Measurements from ENCODE around the gene BCKDHB. TPM values are rescaled to one million over a fixed set of nuclear protein-coding genes. Genes with fewer than 3 reads are reported as not detected.

BCKDHB gene
- polyA plus RNA-seq, 1 of the 3 experiments (the other 2 are of a cell fraction), result 19.9 TPM

- TF ChIP-seq USF2 (IDR thresholded peaks at IDR 0.05; ENCODE audit: borderline replicate concordance, low read depth, low read length) (no peak), GABPA (IDR thresholded peaks at IDR 0.05; ENCODE audit: low read depth) (no peak), TCF12 (IDR thresholded peaks at IDR 0.05) (no peak), FOSL2 (IDR thresholded peaks at IDR 0.05; ENCODE audit: borderline replicate concordance, low read depth) (no peak), JUND (IDR thresholded peaks at IDR 0.05) (no peak), POLR2AphosphoS5 (IDR thresholded peaks at IDR 0.05; ENCODE audit: low read depth, low read length) (no peak), RCOR1 (IDR thresholded peaks at IDR 0.05; ENCODE audit: low read length) (no peak), EP300 (IDR thresholded peaks at IDR 0.05; ENCODE audit: borderline replicate concordance in 1 of 2, low read depth in 1 of 2, low read length in 1 of 2) (no peak), RAD21 (IDR thresholded peaks at IDR 0.05; ENCODE audit: low read length) (no peak), RXRA (IDR thresholded peaks at IDR 0.05; ENCODE audit: borderline replicate concordance, low read depth) (no peak), MEF2A (IDR thresholded peaks at IDR 0.05; ENCODE audit: borderline replicate concordance, low read depth) (no peak), MAX (IDR thresholded peaks at IDR 0.05; ENCODE audit: low read depth) (no peak)
Observed at GRCh38 chr6:80249897-80250296, 143.4 kb downstream of the BCKDHB start (continued).

- TF ChIP-seq GATA2 (CRISPR knock-in tag; IDR thresholded peaks at IDR 0.05), result no peak
- TF ChIP-seq TAF1 (IDR thresholded peaks at IDR 0.05; ENCODE audit: borderline replicate concordance, low read depth, low read length), result no peak
- no peak for TF ChIP-seq EP300 (IDR thresholded peaks at IDR 0.05; ENCODE audit: borderline replicate concordance in 1 of 2, low read depth in 1 of 2, low read length in 1 of 2)
- TF ChIP-seq TCF12 (IDR thresholded peaks at IDR 0.05), result no peak
- TF ChIP-seq CHD2 (IDR thresholded peaks at IDR 0.05; ENCODE audit: low read length, partially characterized antibody), result no peak
- no peak for TF ChIP-seq IRF3 (IDR thresholded peaks at IDR 0.05; ENCODE audit: low read depth, low read length)
- no peak for TF ChIP-seq RCOR1 (IDR thresholded peaks at IDR 0.05; ENCODE audit: low read length)
- TF ChIP-seq REST (IDR thresholded peaks at IDR 0.05; ENCODE audit: low read depth, low read length), result no peak
- TF ChIP-seq GABPA (IDR thresholded peaks at IDR 0.05; ENCODE audit: low read depth), result no peak
- no peak for TF ChIP-seq POLR2AphosphoS5 (IDR thresholded peaks at IDR 0.05; ENCODE audit: low read depth, low read length)
- no peak for TF ChIP-seq CTCF (IDR thresholded peaks at IDR 0.05)
- TF ChIP-seq PBX3 (IDR thresholded peaks at IDR 0.05), result no peak
- TF ChIP-seq MAX (IDR thresholded peaks at IDR 0.05; ENCODE audit: low read depth), result no peak
- TF ChIP-seq TEAD4 (IDR thresholded peaks at IDR 0.05; ENCODE audit: borderline replicate concordance, insufficient read depth), result no peak
- TF ChIP-seq RXRA (IDR thresholded peaks at IDR 0.05; ENCODE audit: borderline replicate concordance, low read depth), result no peak
- H4K20me1 ChIP-seq (ENCODE audit: insufficient read depth), result no peaks in the 10 kb centered on the region
- ChIA-PET POLR2A (no interaction called here), CTCF (interaction anchor here (1.0 kb wide), 1 partner anchor 36 kb away, joined by 3 read pairs; no protein-coding TSS in a partner anchor)
- H3K9me2 ChIP-seq, result no peaks in the 10 kb centered on the region
- no peak overlapping the region for H3K4me2 ChIP-seq
- H2AFZ ChIP-seq (ENCODE audit: low read depth), result no peak overlapping the region
- H3K4me1 ChIP-seq (ENCODE audit: control insufficient read depth in 1 of 2, insufficient read depth in 2 of 2, low read depth in 1 of 2, low read length in 1 of 2), result peaks cover 0 to 2% of the 10 kb centered on the region in 2 experiments; a peak in 2 of 4 replicates
- no peaks in the 10 kb centered on the region for H3K27me3 ChIP-seq (ENCODE audit: insufficient read depth)
- DNase-seq, result no peak
- 97% methylated on average over 3 of the region's 3 CpGs for WGBS (ENCODE audit: low lambda C conversion rate)
- no peaks in the 10 kb centered on the region for H3K36me3 ChIP-seq (replicated peaks in 1 of 2; ENCODE audit: control insufficient read depth in 1 of 2, insufficient read depth in 2 of 2, low read length in 1 of 2)
- no peak overlapping the region for H3K4me3 ChIP-seq (ENCODE audit: low read depth in 2 of 2, low read length in 1 of 2)
- no peak overlapping the region for H3K9ac ChIP-seq
- no peaks in the 10 kb centered on the region for H3K9me3 ChIP-seq
- no peaks in the 10 kb centered on the region for H3F3A ChIP-seq (replicated peaks; ENCODE audit: insufficient read depth)
- H3K27ac ChIP-seq (ENCODE audit: low read depth in 2 of 2, low read length in 1 of 2), result no peak overlapping the region
- H3K79me2 ChIP-seq (ENCODE audit: insufficient read depth), result no peaks in the 10 kb centered on the region; the same call in 1 of the 2 replicates
Observed at GRCh38 chr6:80250391-80250997, 144.0 kb downstream of the BCKDHB start.

Measured in SK-N-SH (cell line).